Trophoblast cell (in vitro differentiated cells and primary cell): Measurements from ENCODE around the gene F9.
"Not testable (repeated sequence)": the region's sequence is repeated elsewhere in the genome, so short reads cannot be mapped to it uniquely, and the experiment has no call there.

Source experiments
- DNase-seq, 2 donors: peaks; one replicate each; pipeline ENCODE4 v3.0.0-alpha.2; 2016
- H2AFZ ChIP-seq: 2 replicates; pipeline ENCODE4 v1.6.1; 2013; ENCODE audit warnings: low read length, moderate library complexity, mild to moderate bottlenecking; ENCODE audit not compliant: insufficient read depth, poor library complexity
- H2AK5ac ChIP-seq: 2 replicates; pipeline ENCODE4 v1.6.1; 2013; ENCODE audit warnings: mild to moderate bottlenecking, low read length
- H2BK120ac ChIP-seq: 2 replicates; pipeline ENCODE4 v1.6.1; 2013; ENCODE audit warnings: low read length, mild to moderate bottlenecking, moderate library complexity; ENCODE audit not compliant: insufficient read depth, poor library complexity
- H2BK12ac ChIP-seq: 2 replicates; pipeline ENCODE4 v1.6.1; 2013; ENCODE audit warnings: mild to moderate bottlenecking, low read length, moderate library complexity
- H2BK5ac ChIP-seq: 2 replicates; pipeline ENCODE4 v1.6.1; 2013; ENCODE audit warnings: low read length, low read depth, moderate library complexity, mild to moderate bottlenecking; ENCODE audit not compliant: poor library complexity
- H3K14ac ChIP-seq: 2 replicates; pipeline ENCODE4 v1.6.1; 2013; ENCODE audit warnings: mild to moderate bottlenecking, low read length
- H3K18ac ChIP-seq: 2 replicates; pipeline ENCODE4 v1.6.1; 2013; ENCODE audit warnings: mild to moderate bottlenecking, low read length
- H3K23ac ChIP-seq: 2 replicates; pipeline ENCODE4 v1.6.1; 2013; ENCODE audit warnings: low read length
- H3K27ac ChIP-seq: 2 replicates; pipeline ENCODE4 v1.5.1; 2013; ENCODE audit warnings: low read depth, mild to moderate bottlenecking, inconsistent platforms, low read length, moderate library complexity
- H3K27me3 ChIP-seq: 2 replicates; pipeline ENCODE4 v1.6.1; 2013; ENCODE audit warnings: inconsistent platforms, mild to moderate bottlenecking, low read length, moderate library complexity; ENCODE audit not compliant: insufficient read depth
- H3K36me3 ChIP-seq, 2 experiments: 1 replicate in 1 of 2; 2 replicates in 1 of 2; pipeline ENCODE4 v1.6.1; 2013; ENCODE audit warnings: low read length in 2 of 2, mild to moderate bottlenecking in 2 of 2, moderate library complexity in 1 of 2; ENCODE audit not compliant: insufficient read depth in 2 of 2, control insufficient read depth in 1 of 2
- H3K4ac ChIP-seq: 2 replicates; pipeline ENCODE4 v1.6.1; 2013; ENCODE audit warnings: low read depth, mild to moderate bottlenecking, low read length, moderate library complexity
- H3K4me1 ChIP-seq, 2 experiments: 1 replicate in 1 of 2; 2 replicates in 1 of 2; pipeline ENCODE4 v1.6.1; 2013; ENCODE audit warnings: low read length in 2 of 2, mild to moderate bottlenecking in 2 of 2, moderate library complexity in 1 of 2; ENCODE audit not compliant: insufficient read depth in 2 of 2, control insufficient read depth in 1 of 2
- H3K4me2 ChIP-seq: 2 replicates; pipeline ENCODE4 v1.6.1; 2013; ENCODE audit warnings: inconsistent platforms, mild to moderate bottlenecking, low read length, moderate library complexity
- H3K4me3 ChIP-seq: 2 replicates; pipeline ENCODE4 v1.5.1; 2013; ENCODE audit warnings: mild to moderate bottlenecking, low read depth, low read length, inconsistent platforms
- H3K79me1 ChIP-seq: one replicate; pipeline ENCODE4 v1.6.1; 2013; ENCODE audit warnings: low read length
- H3K79me2 ChIP-seq: 2 replicates; pipeline ENCODE4 v1.6.1; 2013; ENCODE audit warnings: low read length, mild to moderate bottlenecking; ENCODE audit not compliant: control insufficient read depth, insufficient read depth, poor library complexity
- H3K9ac ChIP-seq: 2 replicates; pipeline ENCODE4 v1.6.1; 2013; ENCODE audit warnings: mild to moderate bottlenecking, low read length
- H3K9me3 ChIP-seq: 2 replicates; pipeline ENCODE4 v1.6.1; 2013; ENCODE audit warnings: low read depth, mild to moderate bottlenecking, control low read depth, inconsistent platforms, low read length; ENCODE audit not compliant: insufficient read depth
- H4K12ac ChIP-seq: 2 replicates; pipeline ENCODE4 v1.6.1; 2013; ENCODE audit warnings: low read depth, mild to moderate bottlenecking, low read length, moderate library complexity
- H4K8ac ChIP-seq: 2 replicates; pipeline ENCODE4 v1.6.1; 2013; ENCODE audit warnings: low read depth, mild to moderate bottlenecking, low read length, moderate library complexity
- H4K91ac ChIP-seq: one replicate; pipeline ENCODE4 v1.6.1; 2013; ENCODE audit warnings: low read depth, mild to moderate bottlenecking, low read length, moderate library complexity
- whole genome bisulfite sequencing: extraction: QIAGEN DNeasy Blood & Tissue Kit; methylation state at CpG from one replicate; pipeline ENCODE4 v1.1.7; 2013; ENCODE audit warnings: missing lambda C conversion rate; ENCODE audit not compliant: insufficient read length, insufficient coverage; ENCODE audit errors: extremely low coverage; 5-methylcytosine and 5-hydroxymethylcytosine counted together

Gene F9

DNA sequence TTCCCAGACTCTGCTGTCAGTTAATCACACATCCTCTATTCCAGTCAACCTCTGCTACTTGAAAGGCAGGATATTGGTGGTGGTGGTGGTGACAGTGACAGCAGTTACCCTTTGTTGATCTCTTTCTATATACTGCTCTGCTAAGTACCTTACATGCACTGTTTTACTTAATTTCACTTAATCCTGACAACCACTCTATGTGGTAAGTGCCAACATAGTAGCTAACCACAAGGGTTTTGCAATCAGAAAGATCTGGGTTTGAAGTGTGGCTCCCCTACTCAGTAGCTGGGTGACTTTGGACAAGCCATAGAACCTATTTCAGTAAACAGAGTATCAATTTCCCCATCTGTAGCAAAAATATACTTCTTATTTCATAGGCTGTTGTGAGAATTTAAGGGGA lies 24.2 kb upstream of the F9 start:
- H3K27ac ChIP-seq = no peak overlapping the region
- no peaks in the 10 kb centered on the region for H3K36me3 ChIP-seq
- no peaks in the 10 kb centered on the region for H3K27me3 ChIP-seq
- H3K18ac ChIP-seq = no peak overlapping the region
- H3K79me2 ChIP-seq = no peaks in the 10 kb centered on the region
- H3K9ac ChIP-seq = no peak overlapping the region
- DNase-seq = no peak
- no peak overlapping the region for H4K91ac ChIP-seq
- H4K12ac ChIP-seq = no peak overlapping the region
- H2AFZ ChIP-seq = no peak overlapping the region
- no peaks in the 10 kb centered on the region for H3K4me1 ChIP-seq
- H3K79me1 ChIP-seq = no peaks in the 10 kb centered on the region
- no peak overlapping the region for H2AK5ac ChIP-seq
- no peak overlapping the region for H2BK12ac ChIP-seq
- H3K9me3 ChIP-seq = no peaks in the 10 kb centered on the region
- no peak overlapping the region for H2BK120ac ChIP-seq
- H3K14ac ChIP-seq = no peak overlapping the region
- H3K4me3 ChIP-seq = no peak overlapping the region
- H4K8ac ChIP-seq = no peak overlapping the region
- H2BK5ac ChIP-seq = no peak overlapping the region
- no peak overlapping the region for H3K4me2 ChIP-seq
- no peak overlapping the region for H3K4ac ChIP-seq
- no peak overlapping the region for H3K23ac ChIP-seq

DNA sequence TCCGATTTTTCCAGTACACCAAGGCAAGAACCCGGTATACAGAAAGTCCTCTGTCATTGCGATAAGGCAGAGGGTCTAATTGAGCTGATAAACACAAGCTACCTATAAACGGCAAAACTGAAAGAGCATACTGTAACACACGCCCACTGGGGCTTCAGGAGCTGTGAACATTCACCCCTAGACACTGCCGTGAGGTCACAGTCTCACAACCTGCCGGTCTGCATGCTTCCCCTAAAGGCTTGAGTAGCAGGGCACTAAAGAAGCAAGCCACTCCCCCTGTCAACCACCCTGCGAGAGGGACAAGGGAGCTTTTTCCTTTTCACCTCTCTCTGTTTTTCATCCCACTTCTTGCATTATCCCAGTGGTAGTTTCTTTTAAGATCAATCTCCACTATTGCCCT lies 22.4 kb upstream of the F9 start:
- H2BK12ac ChIP-seq = no peak overlapping the region

DNA sequence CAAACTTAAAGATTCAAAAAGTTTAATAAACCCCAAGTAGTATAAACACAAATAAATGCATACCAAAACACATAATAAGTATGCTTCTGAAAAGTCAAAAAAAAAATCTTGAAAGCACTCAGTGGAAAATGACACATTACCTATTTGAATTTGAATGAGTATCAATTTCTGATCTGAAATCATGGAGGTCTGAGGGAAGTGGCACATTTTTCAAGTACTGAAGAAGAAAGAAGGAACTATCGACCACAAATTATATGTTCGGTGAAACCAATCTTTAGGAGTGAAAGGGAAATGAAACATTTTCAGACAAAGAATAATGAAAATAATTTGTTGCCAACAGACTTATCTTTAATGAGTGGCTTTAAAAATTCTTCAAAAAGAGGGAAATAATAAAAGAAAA lies 12.1 kb upstream of the F9 start:
- Histone ChIP-seq H2BK120ac (no peak overlapping the region), H2BK12ac (no peak overlapping the region), H2BK5ac (no peak overlapping the region), H3K4me3 (no peak overlapping the region), H3K36me3 (no peaks in the 10 kb centered on the region), H3K27me3 (no peaks in the 10 kb centered on the region), H2AFZ (no peak overlapping the region), H3K79me2 (no peaks in the 10 kb centered on the region), H4K12ac (no peak overlapping the region), H3K4me2 (no peak overlapping the region), H3K27ac (no peak overlapping the region), H4K91ac (no peak overlapping the region), H3K79me1 (no peaks in the 10 kb centered on the region), H3K9me3 (no peaks in the 10 kb centered on the region), H2AK5ac (no peak overlapping the region), H3K4ac (no peak overlapping the region), H3K23ac (no peak overlapping the region), H3K14ac (no peak overlapping the region), H4K8ac (no peak overlapping the region), H3K4me1 (no peaks in the 10 kb centered on the region), H3K18ac (no peak overlapping the region), H3K9ac (no peak overlapping the region)
- no CpG with 5 or more reads among the region's 2 CpGs for WGBS
- no peak for DNase-seq

More for the DNA sequence above, 22.4 kb upstream of the F9 start:
- no peaks in the 10 kb centered on the region for H3K4me1 ChIP-seq
- H3K9ac ChIP-seq = no peak overlapping the region
- no peak overlapping the region for H2AFZ ChIP-seq
- H2BK5ac ChIP-seq = no peak overlapping the region
- no peak overlapping the region for H4K8ac ChIP-seq
- no peaks in the 10 kb centered on the region for H3K9me3 ChIP-seq
- H3K27me3 ChIP-seq = no peaks in the 10 kb centered on the region
- WGBS = no CpG with 5 or more reads among the region's 8 CpGs
- H2BK120ac ChIP-seq = no peak overlapping the region
- no peak overlapping the region for H4K12ac ChIP-seq
- H3K27ac ChIP-seq = no peak overlapping the region
- H3K4me3 ChIP-seq = no peak overlapping the region
- no peak overlapping the region for H3K4ac ChIP-seq
- H3K79me2 ChIP-seq = no peaks in the 10 kb centered on the region
- H2AK5ac ChIP-seq = no peak overlapping the region
- H4K91ac ChIP-seq = no peak overlapping the region
- no peaks in the 10 kb centered on the region for H3K79me1 ChIP-seq
- no peak overlapping the region for H3K23ac ChIP-seq
- H3K36me3 ChIP-seq = no peaks in the 10 kb centered on the region
- no peak for DNase-seq
- no peak overlapping the region for H3K4me2 ChIP-seq
- H3K18ac ChIP-seq = no peak overlapping the region
- H3K14ac ChIP-seq = no peak overlapping the region

DNA sequence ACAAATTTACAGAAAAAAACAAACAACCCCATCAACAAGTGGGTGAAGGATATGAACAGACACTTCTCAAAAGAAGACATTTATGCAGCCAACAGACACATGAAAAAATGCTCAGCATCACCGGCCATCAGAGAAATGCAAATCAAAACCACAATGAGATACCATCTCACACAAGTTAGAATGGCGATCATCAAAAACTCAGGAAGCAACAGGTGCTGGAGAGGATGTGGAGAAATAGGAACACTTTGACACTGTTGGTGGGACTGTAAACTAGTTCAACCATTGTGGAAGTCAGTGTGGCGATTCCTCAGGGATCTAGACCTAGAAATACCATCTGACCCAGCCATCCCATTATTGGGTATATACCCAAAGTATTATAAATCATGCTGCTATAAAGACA lies 1.7 kb upstream of the F9 start:
- H4K12ac ChIP-seq, DNase-seq, H3K4me2 ChIP-seq, H3K4ac ChIP-seq, H4K8ac ChIP-seq, H2AFZ ChIP-seq, H2BK120ac ChIP-seq, H3K18ac ChIP-seq, H2BK5ac ChIP-seq, H3K4me3 ChIP-seq, H3K4me1 ChIP-seq, H3K79me1 ChIP-seq, H3K9ac ChIP-seq, H3K36me3 ChIP-seq, H3K27me3 ChIP-seq, H2BK12ac ChIP-seq, H4K91ac ChIP-seq, H3K14ac ChIP-seq, H3K23ac ChIP-seq, H3K9me3 ChIP-seq, H2AK5ac ChIP-seq, H3K27ac ChIP-seq, H3K79me2 ChIP-seq: not testable (repeated sequence)
- no CpG with 5 or more reads among the region's 3 CpGs for WGBS

DNA sequence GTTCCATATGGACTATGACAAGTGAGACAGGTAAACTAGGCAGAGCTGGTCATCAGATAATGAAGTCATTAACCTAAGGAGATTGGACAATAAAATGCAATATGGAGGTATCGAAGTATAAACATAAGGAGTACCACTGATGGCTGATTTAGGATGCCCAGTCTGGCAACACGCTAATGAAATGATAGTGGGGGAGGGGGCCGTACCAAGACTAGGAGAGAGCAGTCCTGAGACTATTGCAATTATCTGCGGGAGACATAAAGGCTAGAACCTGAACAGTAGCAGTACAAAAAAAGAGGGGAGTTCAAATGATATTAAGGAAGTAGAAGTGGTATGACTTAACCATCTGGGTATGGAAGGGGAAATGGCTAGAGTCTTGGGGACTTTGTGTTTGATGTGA lies 2.3 kb downstream of the F9 start:
- no peaks in the 10 kb centered on the region for H3K27me3 ChIP-seq
- H3K18ac ChIP-seq = no peak overlapping the region
- H4K8ac ChIP-seq = no peak overlapping the region
- no peak overlapping the region for H4K91ac ChIP-seq
- no peak overlapping the region for H2BK5ac ChIP-seq
- H3K4me3 ChIP-seq = no peak overlapping the region
- no peak overlapping the region for H4K12ac ChIP-seq
- no peak overlapping the region for H2AFZ ChIP-seq
- no peak overlapping the region for H2AK5ac ChIP-seq
- no peaks in the 10 kb centered on the region for H3K9me3 ChIP-seq
- H3K4ac ChIP-seq = no peak overlapping the region
- no peak overlapping the region for H3K9ac ChIP-seq
- H3K36me3 ChIP-seq = no peaks in the 10 kb centered on the region
- H2BK120ac ChIP-seq = no peak overlapping the region
- no peaks in the 10 kb centered on the region for H3K4me1 ChIP-seq
- no peaks in the 10 kb centered on the region for H3K79me1 ChIP-seq
- no peak overlapping the region for H3K4me2 ChIP-seq
- no peak overlapping the region for H3K14ac ChIP-seq
- no peak for DNase-seq
- H3K79me2 ChIP-seq = no peaks in the 10 kb centered on the region
- H3K27ac ChIP-seq = no peak overlapping the region
- H2BK12ac ChIP-seq = no peak overlapping the region
- WGBS = no CpG with 5 or more reads among the region's 4 CpGs
- no peak overlapping the region for H3K23ac ChIP-seq
